ENCODE results near the gene SYTL3.
"Not testable (repeated sequence)": the region's sequence is repeated elsewhere in the genome, so short reads cannot be mapped to it uniquely, and the experiment has no call there.

SYTL3 gene

GRCh38 chr6:158698931-158699330 lies 49.1 kb downstream of the SYTL3 start:
- no peak for TF ChIP-seq CTCF (conservative IDR thresholded peaks at IDR 0.05)
- H3K27ac ChIP-seq = no peak overlapping the region

- H3K27ac ChIP-seq = not testable (repeated sequence)
These were observed 51.4 kb downstream of the SYTL3 start for GRCh38 chr6:158701268-158701667.

GRCh38 chr6:158703111-158703836 lies 53.4 kb downstream of the SYTL3 start:
- no peak overlapping the region for H3K27ac ChIP-seq
- TF ChIP-seq CTCF (conservative IDR thresholded peaks at IDR 0.05) = no peak

- peak overlapping the region; percentile 40; the same call in 1 of the 2 replicates for H3K27ac ChIP-seq
- TF ChIP-seq CTCF (conservative IDR thresholded peaks at IDR 0.05) = peak; percentile 99
These were observed 54.3 kb downstream of the SYTL3 start for GRCh38 chr6:158703837-158704822.

- no peak for TF ChIP-seq CTCF (conservative IDR thresholded peaks at IDR 0.05)
- H3K27ac ChIP-seq = peak overlapping the region; percentile 59; the same call in 1 of the 2 replicates
These were observed 55.7 kb downstream of the SYTL3 start for GRCh38 chr6:158705386-158706126.

- TF ChIP-seq CTCF (conservative IDR thresholded peaks at IDR 0.05) = peak; percentile 73
These were observed 56.6 kb downstream of the SYTL3 start for GRCh38 chr6:158706369-158706982.

GRCh38 chr6:158707120-158707820 lies 57.4 kb downstream of the SYTL3 start:
- H3K27ac ChIP-seq = peak overlapping the region; percentile 59
- no peak for TF ChIP-seq CTCF (conservative IDR thresholded peaks at IDR 0.05)

More at GRCh38 chr6:158706369-158706982, 56.6 kb downstream of the SYTL3 start:
- peak overlapping the region; percentile 59 for H3K27ac ChIP-seq
